Kidney epithelial cell (primary cell): Measurements from ENCODE around the gene PPP2CA. TPM values are rescaled to one million over a fixed set of nuclear protein-coding genes. Genes with fewer than 3 reads are reported as not detected.

Source experiments
- DNase-seq: peaks from one replicate; pipeline ENCODE4 v3.0.0-alpha.2; 2010; ENCODE audit warnings: low read depth
- H3K27me3 ChIP-seq: 2 replicates; pipeline ENCODE4 v1.6.0; 2011; ENCODE audit warnings: low read length; ENCODE audit not compliant: control insufficient read depth, insufficient read depth
- H3K36me3 ChIP-seq: 2 replicates; pipeline ENCODE4 v1.5.1; 2011; ENCODE audit warnings: low read length; ENCODE audit not compliant: control insufficient read depth, insufficient read depth
- H3K4me3 ChIP-seq: 2 replicates; pipeline ENCODE4 v1.5.1; 2011; ENCODE audit warnings: low read depth, mild to moderate bottlenecking, control low read depth, low read length
- CTCF ChIP-seq: IDR thresholded peaks from 2 replicates; pipeline ENCODE4 v1.5.1; 2011; ENCODE audit warnings: mild to moderate bottlenecking, moderate library complexity, low read length, control low read depth, inconsistent platforms; ENCODE audit not compliant: insufficient read depth, poor library complexity, severe bottlenecking
- total RNA-seq: library from RNA; depleted of rRNA; stranded (reverse); fragments of >200 nt; gene quantifications from 2 replicates; pipeline ENCODE4 v1.2.3, GENCODE V29; 2015

The PPP2CA gene
- total RNA-seq, 1 donor from 2014 or later = 249 TPM

- no peak for TF ChIP-seq CTCF
- H3K4me3 ChIP-seq = no peak overlapping the region
- no peaks in the 10 kb centered on the region for H3K36me3 ChIP-seq
- no peak for DNase-seq
- H3K27me3 ChIP-seq = no peaks in the 10 kb centered on the region
These were observed 18.2 kb downstream of the PPP2CA start for GRCh38 chr5:134207696-134208095.

GRCh38 chr5:134206627-134207160 is 19.2 kb downstream of the PPP2CA start:
- TF ChIP-seq CTCF = no peak
- no peaks in the 10 kb centered on the region for H3K36me3 ChIP-seq

GRCh38 chr5:134204575-134204974 is 21.3 kb downstream of the PPP2CA start:
- Histone ChIP-seq H3K4me3 (no peak overlapping the region), H3K36me3 (no peaks in the 10 kb centered on the region), H3K27me3 (no peaks in the 10 kb centered on the region)
- DNase-seq = no peak
- no peak for TF ChIP-seq CTCF

More at GRCh38 chr5:134206627-134207160, 19.2 kb downstream of the PPP2CA start:
- no peak overlapping the region for H3K4me3 ChIP-seq
- no peaks in the 10 kb centered on the region for H3K27me3 ChIP-seq
- no peak for DNase-seq

GRCh38 chr5:134203630-134204029 is 22.2 kb downstream of the PPP2CA start:
- Histone ChIP-seq H3K27me3 (no peaks in the 10 kb centered on the region), H3K4me3 (no peak overlapping the region), H3K36me3 (no peaks in the 10 kb centered on the region)
- no peak for DNase-seq
- no peak for TF ChIP-seq CTCF

GRCh38 chr5:134195666-134196065 is 30.2 kb downstream of the PPP2CA start:
- Histone ChIP-seq H3K4me3 (no peak overlapping the region), H3K36me3 (no peaks in the 10 kb centered on the region), H3K27me3 (no peaks in the 10 kb centered on the region)
- DNase-seq = no peak
- no peak for TF ChIP-seq CTCF

- H3K36me3 ChIP-seq = no peaks in the 10 kb centered on the region
- no peak for DNase-seq
- no peaks in the 10 kb centered on the region for H3K27me3 ChIP-seq
- no peak overlapping the region for H3K4me3 ChIP-seq
- TF ChIP-seq CTCF = no peak
These were observed 36.8 kb downstream of the PPP2CA start for GRCh38 chr5:134189031-134189430.
